Neural cell (in vitro differentiated cells): Measurements from ENCODE around the gene FGR.

Experiments used
- EP300 ChIP-seq: fragments of 450-650 bp; conservative IDR thresholded peaks from 2 replicates; pipeline ENCODE4 v1.6.1; 2014; ENCODE audit warnings: antibody characterized with exemption, mild to moderate bottlenecking, moderate library complexity; ENCODE audit not compliant: poor library complexity, severe bottlenecking
- EZH2 ChIP-seq: fragments of 200-600, 300-800 bp; shearing (Covaris generic), sonication (generic); IDR thresholded peaks from 2 replicates; pipeline ENCODE4 v1.6.1; 2014; ENCODE audit warnings: antibody characterized with exemption, low read length, borderline replicate concordance, mild to moderate bottlenecking; ENCODE audit not compliant: insufficient read depth, poor library complexity, severe bottlenecking
- MXI1 ChIP-seq: fragments of 450-650 bp; conservative IDR thresholded peaks from 2 replicates; pipeline ENCODE4 v1.6.1; 2014; ENCODE audit warnings: antibody characterized with exemption, mild to moderate bottlenecking; ENCODE audit not compliant: poor library complexity, severe bottlenecking
- POLR2AphosphoS5 ChIP-seq: IDR thresholded peaks from 2 replicates; pipeline ENCODE4 v1.6.1; 2012
- TAF1 ChIP-seq: IDR thresholded peaks from 2 replicates; pipeline ENCODE4 v1.6.1; 2012; ENCODE audit warnings: low read depth
- TF ChIP-seq, protein P1 (sequence below): IDR thresholded peaks from 2 replicates; pipeline ENCODE4 v1.6.1; 2012; ENCODE audit warnings: borderline replicate concordance
- TF ChIP-seq, protein P2 (sequence below): fragments of 450-650 bp; IDR thresholded peaks from 2 replicates; pipeline ENCODE4 v1.5.1; 2014; ENCODE audit warnings: antibody characterized with exemption, mild to moderate bottlenecking, moderate library complexity; ENCODE audit not compliant: poor library complexity, severe bottlenecking

GRCh38 chr1:27583479-27583878 is 51.5 kb downstream of the FGR start:
- TF ChIP-seq, protein P1, sequence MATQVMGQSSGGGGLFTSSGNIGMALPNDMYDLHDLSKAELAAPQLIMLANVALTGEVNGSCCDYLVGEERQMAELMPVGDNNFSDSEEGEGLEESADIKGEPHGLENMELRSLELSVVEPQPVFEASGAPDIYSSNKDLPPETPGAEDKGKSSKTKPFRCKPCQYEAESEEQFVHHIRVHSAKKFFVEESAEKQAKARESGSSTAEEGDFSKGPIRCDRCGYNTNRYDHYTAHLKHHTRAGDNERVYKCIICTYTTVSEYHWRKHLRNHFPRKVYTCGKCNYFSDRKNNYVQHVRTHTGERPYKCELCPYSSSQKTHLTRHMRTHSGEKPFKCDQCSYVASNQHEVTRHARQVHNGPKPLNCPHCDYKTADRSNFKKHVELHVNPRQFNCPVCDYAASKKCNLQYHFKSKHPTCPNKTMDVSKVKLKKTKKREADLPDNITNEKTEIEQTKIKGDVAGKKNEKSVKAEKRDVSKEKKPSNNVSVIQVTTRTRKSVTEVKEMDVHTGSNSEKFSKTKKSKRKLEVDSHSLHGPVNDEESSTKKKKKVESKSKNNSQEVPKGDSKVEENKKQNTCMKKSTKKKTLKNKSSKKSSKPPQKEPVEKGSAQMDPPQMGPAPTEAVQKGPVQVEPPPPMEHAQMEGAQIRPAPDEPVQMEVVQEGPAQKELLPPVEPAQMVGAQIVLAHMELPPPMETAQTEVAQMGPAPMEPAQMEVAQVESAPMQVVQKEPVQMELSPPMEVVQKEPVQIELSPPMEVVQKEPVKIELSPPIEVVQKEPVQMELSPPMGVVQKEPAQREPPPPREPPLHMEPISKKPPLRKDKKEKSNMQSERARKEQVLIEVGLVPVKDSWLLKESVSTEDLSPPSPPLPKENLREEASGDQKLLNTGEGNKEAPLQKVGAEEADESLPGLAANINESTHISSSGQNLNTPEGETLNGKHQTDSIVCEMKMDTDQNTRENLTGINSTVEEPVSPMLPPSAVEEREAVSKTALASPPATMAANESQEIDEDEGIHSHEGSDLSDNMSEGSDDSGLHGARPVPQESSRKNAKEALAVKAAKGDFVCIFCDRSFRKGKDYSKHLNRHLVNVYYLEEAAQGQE = no peak
- TF ChIP-seq, protein P2, sequence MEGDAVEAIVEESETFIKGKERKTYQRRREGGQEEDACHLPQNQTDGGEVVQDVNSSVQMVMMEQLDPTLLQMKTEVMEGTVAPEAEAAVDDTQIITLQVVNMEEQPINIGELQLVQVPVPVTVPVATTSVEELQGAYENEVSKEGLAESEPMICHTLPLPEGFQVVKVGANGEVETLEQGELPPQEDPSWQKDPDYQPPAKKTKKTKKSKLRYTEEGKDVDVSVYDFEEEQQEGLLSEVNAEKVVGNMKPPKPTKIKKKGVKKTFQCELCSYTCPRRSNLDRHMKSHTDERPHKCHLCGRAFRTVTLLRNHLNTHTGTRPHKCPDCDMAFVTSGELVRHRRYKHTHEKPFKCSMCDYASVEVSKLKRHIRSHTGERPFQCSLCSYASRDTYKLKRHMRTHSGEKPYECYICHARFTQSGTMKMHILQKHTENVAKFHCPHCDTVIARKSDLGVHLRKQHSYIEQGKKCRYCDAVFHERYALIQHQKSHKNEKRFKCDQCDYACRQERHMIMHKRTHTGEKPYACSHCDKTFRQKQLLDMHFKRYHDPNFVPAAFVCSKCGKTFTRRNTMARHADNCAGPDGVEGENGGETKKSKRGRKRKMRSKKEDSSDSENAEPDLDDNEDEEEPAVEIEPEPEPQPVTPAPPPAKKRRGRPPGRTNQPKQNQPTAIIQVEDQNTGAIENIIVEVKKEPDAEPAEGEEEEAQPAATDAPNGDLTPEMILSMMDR = no peak
- no peak for TF ChIP-seq EP300
- no peak for TF ChIP-seq TAF1
- no peak for TF ChIP-seq EZH2
- no peak for TF ChIP-seq MXI1
- TF ChIP-seq POLR2AphosphoS5 = no peak
